GM23248 (cell line): ENCODE data around the gene KCNMA1.

Experiments
- EZH2 ChIP-seq: fragments of 200-600 bp; sonication (generic); IDR thresholded peaks from 2 replicates; pipeline ENCODE4 v1.6.1; 2018; ENCODE audit warnings: antibody characterized with exemption, mild to moderate bottlenecking; ENCODE audit not compliant: insufficient read depth, poor library complexity, severe bottlenecking
- EZH2phosphoT487 ChIP-seq: fragments of 200-600 bp; sonication (generic); IDR thresholded peaks from 2 replicates; pipeline ENCODE4 v1.6.1; 2018; ENCODE audit warnings: antibody characterized with exemption, moderate library complexity, mild to moderate bottlenecking, low read depth; ENCODE audit not compliant: insufficient read depth

DNA sequence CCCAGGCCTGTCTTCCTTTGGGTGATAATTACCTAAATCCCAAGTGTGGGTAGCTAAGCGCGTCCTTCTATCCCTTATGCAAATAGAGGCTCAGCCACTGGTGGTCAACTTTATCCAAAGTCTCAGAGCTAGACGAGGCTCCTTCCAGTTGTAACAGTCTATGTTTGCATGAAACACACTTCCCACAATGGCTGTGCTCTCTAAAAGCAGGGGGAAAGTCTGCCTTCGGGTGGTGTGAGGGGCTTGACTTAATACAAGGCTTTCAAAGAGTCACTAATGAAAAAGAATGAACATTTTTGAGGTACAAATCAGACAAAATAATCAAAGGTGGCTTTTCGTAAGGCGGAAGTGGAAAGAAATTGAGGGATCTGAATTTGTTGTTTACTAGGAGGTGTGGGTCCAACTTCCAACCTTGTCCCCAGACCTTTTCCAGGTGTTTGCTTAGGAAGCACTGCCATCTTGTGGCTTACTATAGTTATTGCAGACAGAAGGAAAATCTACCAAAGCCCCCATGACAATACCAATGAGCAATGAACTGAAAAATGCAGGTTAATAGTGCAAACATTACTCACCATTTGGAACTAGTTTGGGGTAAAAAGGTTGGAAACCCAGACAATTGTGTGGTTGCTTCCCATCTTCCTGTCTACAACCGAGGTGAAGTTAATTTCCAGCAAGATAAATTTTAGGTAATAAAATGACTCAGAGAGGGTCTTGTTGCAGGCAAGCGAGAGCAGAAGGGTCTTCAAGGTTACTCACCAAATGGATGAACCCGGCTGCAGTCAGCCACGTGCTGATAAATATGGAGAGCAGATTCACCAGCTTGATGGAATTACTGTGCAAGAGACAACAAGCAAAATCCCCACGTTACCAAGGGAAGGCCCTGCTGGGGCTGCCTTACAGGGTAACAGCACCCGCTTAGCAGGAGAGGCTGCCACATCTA is 525.7 kb downstream of the KCNMA1 start:
- no peak for TF ChIP-seq EZH2
- TF ChIP-seq EZH2phosphoT487: no peak
